Measurements from ENCODE around the gene CENPB.
"Not testable (repeated sequence)": the region's sequence is repeated elsewhere in the genome, so short reads cannot be mapped to it uniquely, and the experiment has no call there.

- TF ChIP-seq CTCF (conservative IDR thresholded peaks at IDR 0.05; ENCODE audit: low read depth, low read length); EZH2 (IDR thresholded peaks at IDR 0.05; ENCODE audit: borderline replicate concordance, low read depth, low read length, poor library complexity, severe bottlenecking): not testable (repeated sequence)
These were observed 2.7 kb upstream of the CENPB start for GRCh38 chr20:3789201-3789600.
